NCI-H146 (cell line): ENCODE results near the gene ACSL1.
"Not testable (repeated sequence)": the region's sequence is repeated elsewhere in the genome, so short reads cannot be mapped to it uniquely, and the experiment has no call there.

Experiments used
- DNase-seq: peaks from one replicate; lab custom pipeline; 2025; lab: John Stamatoyannopoulos, UW

ACSL1 gene

DNA sequence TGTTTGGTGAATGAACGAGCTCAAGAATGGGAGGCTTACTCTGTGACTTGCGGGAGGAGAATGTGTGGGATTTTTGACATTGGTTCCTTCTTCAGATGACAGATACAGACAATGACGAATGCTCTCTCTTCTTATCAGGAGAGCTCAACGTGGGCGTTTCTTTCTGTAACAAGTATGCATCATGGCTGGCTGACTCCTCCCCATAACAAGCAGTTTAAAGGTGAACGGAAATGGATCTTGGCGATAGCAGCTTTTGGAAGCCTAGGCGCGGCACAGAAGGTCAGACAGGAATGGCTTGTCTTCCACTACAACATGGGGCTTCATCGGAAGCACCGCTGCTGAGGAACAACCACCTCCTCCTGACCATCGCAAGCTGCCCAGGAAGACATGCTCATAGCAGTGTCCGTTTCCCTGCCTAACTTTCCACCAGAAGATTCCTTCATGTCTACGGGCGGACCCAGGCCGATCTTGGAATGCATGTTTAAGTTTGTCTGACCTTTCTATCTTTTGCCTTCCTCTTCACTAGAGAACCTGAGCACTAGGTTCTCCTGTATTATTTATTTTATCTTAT is 18.3 kb upstream of the ACSL1 start:
- DNase-seq = no peak

DNA sequence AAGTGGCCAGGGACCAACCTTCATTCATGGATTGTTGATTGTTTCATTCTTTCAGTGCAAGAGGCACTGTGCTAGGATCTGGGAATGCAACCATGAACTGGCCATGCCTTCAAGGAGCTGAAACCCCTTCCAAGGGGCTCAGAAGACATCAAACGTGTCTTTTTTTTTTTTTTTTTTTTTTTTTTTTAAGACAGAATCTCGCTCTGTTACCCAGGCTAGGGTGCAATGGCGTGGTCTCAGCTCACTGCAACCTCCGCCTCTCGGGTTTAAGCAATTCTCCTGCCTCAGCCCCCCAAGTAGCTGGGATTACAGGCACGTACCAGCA is 13.3 kb upstream of the ACSL1 start:
- DNase-seq = not testable (repeated sequence)

DNA sequence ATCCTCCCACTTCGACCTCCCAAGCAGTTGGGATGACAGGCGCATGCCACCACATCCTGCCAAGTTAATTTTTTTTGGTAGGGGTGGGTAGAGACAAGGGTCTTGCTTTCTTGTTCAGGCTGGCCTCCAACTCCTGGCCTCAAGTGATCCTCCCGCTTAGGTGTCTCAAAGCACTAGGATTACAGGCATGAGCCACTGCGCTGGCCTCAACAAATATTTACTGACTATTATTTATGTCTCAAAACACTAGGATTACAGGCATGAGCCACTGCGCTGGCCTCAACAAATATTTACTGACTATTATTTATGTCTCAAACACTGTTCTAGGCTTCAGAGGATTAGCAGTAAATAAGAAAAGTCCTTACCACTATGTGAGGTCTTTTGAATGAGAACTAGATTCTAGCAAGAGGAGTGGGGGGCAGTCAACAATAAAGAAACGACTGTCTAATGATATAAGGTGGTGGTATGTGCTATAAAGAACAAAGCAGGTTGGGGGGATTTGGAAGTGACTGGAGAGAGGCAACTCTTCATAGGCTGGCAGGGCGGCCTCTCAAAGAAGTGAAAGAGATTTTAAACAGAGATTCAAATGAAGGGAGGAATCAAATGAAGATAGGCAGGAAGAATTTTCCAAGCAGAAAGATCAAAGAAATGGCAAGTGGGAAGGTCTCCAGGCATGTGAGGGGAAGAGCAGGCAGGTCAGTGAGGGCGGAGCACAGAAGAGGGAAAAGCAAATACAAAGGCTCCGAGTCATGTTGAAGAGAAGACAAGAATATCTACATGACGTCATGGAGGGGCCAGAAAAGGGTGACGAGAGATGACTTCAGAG is 12.7 kb upstream of the ACSL1 start:
- peak; percentile 1 for DNase-seq

DNA sequence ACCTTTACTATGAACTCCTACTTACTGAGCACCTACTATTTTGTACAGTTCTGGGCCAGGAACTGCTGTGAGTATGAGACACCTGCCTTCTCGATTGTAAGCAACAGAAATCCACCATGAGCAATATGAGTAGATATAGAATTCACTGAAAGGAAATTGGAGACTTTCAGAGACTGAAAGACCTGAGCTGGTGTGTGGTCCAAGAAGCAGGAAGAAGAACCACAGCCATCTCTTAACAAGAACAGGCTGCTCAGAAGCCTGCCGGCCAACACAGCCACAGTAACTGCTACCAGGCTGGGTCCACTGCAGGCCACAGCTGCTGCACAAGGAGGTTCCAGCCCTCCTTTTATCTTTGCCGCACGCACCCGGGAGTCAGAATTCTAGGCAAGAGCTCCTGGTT is 10.8 kb upstream of the ACSL1 start:
- no peak for DNase-seq

DNA sequence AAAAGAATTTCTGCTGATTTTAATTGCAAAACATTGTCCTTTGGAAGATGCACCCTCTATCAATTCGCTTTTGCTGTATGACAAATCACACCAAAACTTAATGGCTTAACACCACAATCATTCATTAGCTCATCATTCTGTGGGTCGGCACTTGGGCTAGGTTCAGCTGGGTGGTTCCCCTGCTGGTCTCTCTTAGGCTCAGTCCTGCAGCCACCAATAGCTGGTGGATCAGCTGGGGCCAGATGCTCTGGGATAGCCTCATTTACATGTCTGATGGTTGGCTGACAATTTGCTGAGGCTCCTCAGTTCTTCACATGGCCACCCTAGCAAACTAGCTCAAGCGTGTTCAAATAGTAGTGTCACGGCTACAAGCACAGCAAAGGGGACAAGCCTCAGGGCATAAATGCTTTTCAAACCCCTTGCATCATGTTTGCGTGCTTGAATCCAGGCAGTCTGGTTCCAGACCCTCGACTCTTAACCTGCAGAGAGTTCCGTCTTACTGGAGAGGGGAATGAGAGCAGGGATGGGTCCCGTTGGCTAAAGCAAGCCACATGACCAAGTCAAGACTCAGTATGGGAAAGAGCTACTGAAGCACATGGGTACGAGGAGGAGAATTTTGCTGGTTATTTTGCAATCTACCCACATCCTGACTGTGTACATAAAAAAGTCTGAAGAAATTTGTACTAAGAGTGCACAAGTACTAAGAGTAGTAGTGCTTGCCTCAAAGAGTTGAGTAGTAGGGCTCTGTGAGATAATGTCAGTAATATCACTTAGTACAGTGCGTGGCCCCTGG is 7.5 kb upstream of the ACSL1 start:
- no peak for DNase-seq

DNA sequence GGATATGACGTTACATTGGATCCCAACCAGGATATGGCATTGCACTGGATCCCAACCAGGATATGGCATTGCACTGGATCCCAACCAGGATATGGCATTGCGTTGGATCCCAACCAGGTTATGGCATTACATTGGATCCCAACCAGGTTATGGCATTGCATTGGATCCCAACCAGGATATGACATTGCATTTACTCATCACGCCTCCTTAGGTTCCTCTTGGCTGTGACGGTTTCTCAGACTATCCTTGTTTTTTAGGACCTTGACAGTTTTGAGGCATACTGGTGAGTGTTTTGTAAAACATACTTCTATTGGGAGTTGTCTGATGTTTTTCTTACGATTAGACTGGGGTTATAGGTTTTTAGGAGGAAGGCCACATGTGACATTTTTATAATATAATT is 5.4 kb upstream of the ACSL1 start:
- no peak for DNase-seq

DNA sequence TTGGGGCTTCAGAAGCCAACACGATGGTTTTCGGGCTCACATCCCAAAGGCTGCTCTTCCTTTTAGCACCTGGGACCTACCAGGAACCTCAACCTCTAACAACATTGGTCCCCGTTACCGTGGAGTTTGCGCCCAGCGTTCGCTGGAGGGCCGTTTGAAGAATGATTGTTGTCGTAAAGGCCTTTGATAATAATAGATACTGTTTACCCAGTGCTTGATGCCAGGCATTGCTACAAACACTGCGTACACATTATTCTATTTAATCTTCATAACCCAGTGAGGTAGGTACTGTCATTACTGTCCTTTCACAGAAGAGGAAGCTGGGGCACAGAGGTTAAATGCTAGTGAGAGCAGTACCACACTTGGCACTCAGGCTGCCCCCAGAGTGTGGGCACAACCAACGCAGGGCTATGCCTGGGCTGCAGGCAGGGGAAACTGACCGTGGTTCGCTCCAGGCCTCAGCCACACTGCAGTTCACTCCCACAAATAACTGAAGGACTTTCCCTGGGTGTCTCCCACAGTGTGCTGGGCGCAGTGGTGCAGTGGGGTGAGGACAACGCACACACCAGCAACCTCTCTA is 1.0 kb upstream of the ACSL1 start:
- DNase-seq = peak; percentile 37

DNA sequence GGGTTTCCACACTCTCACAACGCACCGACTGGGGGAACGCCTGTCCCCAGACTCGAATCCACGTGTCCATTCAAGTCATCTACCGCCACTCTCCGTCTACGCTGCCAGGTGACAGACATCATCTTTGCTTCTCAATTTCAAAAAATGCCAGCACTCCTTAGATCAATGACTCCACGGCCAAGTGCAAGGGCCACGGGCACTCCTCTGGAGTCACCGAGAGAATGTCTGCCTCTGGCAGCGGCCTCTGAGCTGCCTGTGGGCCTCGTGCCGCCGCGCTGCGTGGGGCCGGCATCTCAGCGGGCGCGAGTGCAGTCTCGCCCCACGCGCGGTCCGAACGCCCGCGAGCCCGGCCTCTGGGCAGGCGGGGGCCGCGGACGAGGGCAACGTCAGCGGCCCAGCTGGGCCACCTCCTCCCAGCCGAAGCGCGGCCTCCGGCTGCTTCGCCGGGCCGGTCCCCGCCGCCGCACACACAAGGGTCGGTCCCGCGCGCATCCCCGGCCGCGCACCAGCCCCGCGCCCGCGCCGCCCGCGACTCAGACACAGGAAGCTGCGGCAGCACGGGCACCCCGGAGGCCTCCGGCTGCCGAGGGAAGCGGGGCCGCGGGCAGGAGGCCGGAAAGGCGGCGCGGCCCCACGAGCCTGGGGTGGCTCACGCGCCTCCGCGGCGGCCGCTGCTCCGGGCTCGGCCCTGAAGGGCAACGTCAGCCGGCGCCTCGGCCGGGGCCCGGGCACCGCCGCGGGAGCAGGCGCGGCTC is 450 bp downstream of the ACSL1 start:
- peak; percentile 50 for DNase-seq

DNA sequence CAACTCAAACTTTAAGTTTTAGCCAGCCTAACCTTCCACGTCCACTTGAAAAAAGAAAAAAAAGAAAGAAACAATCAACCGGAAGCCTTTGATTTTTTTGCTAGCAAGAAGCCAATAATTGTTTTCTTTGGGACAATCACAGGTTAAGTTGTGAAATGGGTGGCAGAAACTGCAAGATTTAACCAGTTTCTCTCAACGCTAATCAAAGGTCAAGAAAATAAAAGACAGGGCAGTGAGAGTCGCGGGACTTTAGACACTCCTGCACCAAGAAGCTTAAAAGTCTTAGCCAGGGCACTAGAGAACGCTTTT is 1.0 kb downstream of the ACSL1 start:
- no peak for DNase-seq

DNA sequence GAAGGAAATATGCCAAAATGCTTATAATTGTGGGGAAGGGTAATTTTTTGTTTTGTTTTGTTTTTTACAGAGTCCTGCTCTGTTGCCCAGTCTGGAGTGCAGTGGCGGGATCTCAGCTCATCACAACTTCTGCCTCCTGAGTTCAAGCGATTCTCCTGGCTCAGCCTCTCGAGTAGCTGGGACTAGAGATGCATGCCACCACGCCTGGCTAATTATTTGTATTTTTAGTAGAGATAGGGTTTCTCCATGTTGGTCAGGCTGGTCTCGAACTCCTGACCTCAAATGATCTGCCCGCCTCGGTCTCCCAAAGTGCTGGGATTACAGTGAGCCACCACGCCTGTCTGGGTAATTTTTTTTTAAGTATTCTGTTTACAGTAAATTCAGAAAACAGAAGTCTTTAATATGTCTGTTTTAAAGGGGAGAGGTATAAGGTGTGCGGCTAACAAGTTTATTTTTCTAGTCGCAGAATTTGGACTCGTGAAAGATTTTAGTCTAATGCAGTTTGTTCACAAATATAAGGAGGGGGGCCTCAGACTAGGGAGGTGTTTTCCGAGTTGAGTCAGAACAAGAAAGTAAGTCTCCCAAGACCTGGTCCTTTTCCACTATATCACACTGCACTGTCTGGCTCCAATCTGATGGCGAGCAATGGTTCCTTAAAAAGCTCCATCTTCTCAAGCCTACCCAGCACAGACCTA is 1.5 kb downstream of the ACSL1 start:
- DNase-seq = no peak

DNA sequence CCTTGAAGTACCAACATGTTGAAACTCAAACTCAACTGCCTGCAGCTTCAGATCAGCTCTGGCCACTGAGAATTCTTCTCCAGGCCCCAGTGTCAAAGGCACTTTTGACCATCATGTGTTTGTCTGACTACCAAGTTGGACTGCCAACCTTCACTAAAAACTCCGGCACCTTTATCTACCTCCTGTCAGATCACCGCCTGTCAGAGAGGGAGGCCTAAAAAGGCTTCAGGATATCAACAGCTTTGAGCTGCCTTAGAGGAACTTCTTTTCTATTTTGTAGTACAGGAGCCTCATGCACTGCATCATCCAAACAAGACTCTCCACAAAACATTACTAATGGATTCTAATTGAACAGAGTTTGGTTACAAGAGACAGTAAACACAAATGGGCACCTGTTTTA is 2.8 kb downstream of the ACSL1 start:
- no peak for DNase-seq

DNA sequence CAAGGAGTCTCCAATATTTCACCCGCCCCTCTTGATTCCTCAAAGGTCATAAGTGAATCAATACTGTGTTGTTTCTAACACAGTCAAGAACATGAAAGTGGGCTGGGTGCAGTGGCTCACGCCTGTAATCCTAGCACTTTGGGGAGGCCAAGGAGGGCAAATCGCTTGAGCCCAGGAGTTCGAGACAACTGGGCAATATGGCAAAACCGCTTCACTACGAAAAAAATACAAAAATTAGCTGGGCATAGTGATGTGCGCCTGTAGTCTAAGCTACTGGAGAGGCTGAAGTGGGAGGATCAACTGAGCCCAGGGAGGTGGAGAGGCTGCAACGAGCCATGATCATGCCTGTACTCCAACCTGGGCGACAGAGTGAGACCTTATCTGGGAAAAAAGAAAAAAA is 3.4 kb downstream of the ACSL1 start:
- DNase-seq = no peak

DNA sequence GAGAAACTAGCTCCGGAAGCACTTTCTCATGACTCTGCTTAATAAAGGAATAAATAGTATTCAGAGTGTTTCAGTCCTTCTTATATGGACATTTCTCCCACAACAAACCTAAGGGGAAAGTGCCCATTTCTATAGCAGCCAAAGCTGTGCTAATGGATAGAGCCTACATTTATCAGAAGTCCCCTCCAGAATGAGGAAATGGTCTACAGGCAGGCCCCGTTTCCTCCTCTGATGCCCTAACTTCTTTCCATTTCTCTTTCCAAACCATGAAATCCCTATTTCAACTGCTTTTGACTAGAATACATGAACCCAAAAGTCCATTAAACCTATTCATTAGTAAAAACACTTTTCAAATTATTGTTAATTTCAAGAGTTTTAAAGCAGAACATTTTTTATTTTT is 4.5 kb downstream of the ACSL1 start:
- no peak for DNase-seq

DNA sequence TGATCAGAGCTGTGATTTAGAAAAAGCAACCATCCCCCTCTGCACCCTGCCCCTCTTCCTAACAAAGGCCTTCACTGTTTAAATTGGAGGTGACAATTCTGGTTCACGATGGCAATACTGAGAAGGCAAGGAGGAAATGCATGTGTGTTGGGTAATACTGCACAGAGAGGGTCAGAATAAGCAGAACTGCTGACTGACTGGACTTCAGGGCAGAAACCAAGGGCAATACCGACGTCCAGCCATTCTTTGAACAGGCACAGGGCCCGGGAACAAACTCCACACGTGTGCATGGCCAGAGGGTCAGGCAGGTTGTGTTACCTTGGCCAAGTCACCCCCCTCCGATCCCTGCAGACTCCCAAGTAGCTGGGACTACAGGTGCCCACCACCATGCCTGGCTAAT is 6.0 kb downstream of the ACSL1 start:
- no peak for DNase-seq

DNA sequence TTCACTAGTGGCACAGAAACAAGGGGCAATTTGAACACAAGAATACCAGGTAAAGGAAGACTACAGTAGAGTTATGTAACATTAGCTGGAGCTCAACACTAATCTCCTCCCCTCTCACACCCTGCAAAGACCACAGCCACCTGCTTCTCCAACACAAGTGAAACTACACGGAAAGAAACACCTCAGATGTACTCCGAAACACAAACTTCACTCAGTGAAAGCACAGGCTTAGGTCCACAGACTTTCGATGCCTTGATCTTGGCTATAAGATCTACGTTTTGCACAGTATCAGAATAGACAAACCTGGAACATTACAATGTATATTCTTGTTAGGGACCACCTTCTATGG is 7.6 kb downstream of the ACSL1 start:
- DNase-seq = no peak

DNA sequence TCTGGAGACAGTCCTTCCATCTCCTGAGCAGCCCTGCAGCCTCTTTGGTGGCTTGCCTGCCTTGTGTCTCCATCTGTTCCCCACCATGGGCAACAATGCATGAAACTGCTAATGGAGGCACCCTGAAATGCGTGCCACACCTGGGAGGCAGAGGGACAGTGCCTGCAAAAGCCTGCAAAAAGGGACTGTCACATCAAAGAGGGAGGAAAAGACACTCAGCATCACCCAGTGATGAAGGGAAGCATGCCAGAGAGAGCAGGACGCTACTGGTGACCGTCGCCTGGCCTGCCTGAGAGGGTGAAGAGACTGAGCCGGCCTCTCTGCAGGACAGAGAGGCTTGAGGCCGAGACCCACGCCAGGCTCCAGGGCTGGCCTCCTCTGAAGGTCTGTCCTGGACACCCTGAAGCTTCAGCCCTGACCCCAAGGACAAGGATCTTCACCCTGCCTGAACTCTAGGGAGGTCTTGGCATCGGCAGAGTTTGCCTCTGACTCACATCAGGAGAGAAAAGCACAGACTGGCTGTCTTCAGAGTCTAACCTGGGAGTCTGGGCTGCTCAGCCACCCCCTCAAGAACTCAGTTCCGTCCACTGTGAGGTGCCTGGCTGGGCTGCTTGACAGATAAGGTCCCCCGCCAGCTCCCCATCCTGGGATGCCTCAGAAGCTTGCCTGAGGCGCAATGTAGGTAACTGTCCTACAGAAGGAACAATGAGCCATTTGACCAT is 8.1 kb downstream of the ACSL1 start:
- no peak for DNase-seq

DNA sequence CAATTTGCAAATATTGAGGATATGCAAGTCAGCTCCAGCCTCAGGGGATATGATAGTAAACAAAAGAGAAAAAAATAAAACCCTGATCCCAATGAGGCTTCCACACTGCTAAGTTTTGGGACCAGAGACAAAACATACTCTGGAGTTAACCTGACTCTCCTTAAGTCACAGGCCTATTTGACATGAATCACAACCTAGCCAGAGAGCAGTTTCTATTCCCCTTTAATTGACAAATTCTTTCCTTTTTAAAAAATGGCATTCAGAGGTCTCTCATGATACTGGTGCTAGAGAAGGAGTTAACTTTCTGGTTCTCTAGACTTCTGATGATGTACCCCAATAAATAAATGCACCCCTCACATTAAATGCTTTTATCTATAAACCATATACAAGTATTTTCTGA is 8.8 kb downstream of the ACSL1 start:
- DNase-seq = no peak

DNA sequence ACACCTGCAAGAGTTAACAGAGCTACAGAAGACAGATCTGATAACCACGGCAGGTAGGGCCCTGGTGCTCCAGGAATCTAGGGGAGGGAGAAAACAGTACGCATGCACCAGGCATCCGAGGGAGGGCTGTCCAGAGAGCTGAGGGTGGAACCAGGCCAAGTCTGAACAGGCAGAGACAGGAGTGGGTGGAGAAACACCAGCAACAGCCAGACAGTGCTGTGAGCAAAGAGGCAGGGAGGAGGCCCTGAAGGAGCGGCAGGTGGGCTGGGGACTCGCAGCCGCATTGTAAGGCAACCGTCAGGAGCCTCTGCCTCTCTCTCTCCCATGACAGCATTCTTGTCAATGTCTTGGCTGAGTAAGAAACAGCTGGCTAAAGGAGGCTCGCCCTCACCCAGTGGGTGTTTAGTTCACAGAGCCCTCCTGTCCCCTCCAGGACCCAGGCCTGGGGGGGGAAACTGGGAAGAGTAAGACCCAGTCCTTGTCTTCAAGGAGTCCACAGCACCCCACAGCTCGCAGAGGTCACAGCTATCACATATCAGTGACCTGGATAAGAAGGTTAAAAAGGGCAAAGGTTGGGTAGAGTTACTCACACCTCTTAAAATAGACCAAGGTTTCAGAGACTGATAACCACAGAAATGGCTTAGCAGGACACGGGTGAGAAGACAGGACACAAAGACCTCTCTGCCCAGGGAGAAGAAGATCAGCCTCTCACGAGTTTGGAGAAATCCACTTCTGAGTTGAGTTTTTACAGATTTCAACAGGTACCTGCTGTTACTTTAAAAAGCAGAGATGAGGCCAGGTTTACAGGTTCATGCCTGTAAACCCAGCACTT is 10.5 kb downstream of the ACSL1 start:
- DNase-seq = peak; percentile 75

DNA sequence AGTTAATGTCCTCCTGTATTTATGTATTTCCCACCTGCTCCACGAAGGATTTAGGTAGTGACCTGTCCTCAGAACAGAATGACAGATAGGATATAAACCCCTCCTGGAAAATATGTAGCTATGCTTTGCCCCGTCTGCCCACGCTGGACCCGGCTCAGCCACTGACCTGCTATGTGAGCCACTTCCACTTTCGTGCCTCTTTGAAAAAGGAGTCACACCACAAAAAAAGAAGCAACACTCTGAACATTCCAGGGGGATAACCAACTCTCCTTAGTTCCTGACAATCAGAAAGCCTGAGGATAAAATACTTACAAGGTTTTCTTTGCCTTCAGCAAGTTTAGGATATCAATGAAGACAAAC is 11.1 kb downstream of the ACSL1 start:
- no peak for DNase-seq

DNA sequence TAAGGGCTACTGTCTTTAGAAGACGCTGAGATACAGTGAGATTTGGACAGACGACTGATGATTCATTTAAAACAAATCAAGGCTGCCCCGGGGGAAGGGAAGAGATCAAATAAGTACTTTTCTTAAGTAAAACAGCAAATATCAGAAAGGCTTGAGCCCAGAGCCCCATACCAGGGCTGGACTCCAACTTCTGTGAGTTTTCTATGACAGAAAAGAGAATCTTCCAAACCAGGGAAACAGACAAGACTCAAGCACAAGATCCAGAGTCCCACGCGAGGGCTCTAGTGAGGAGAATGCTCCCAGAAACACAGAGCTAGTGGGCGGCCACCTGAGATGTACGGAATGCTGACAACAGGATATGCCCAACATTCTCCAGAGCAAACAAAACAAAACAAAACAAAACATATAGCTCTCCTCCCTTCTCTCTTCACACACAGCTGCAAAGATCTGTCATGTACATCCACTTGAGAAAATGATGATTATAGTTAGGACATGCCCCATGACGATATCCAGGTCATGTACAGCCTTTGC is 13.1 kb downstream of the ACSL1 start:
- no peak for DNase-seq
